Endothelial cell (in vitro differentiated cells): ENCODE results near the gene SF3A1. TPM values are rescaled to one million over a fixed set of nuclear protein-coding genes. Genes with fewer than 3 reads are reported as not detected.

ENCODE experiments used
- DNase-seq: peaks from one replicate; pipeline ENCODE4 v3.0.0; 2021; ENCODE audit warnings: low spot score
- H3K27ac Mint-ChIP-seq: one replicate; pipeline ENCODE4 v1.8.0; 2021; ENCODE audit warnings: mixed read lengths, inconsistent platforms; ENCODE audit not compliant: unreplicated experiment
- H3K27me3 Mint-ChIP-seq: one replicate; pipeline ENCODE4 v1.8.0; 2021; ENCODE audit warnings: mild to moderate bottlenecking, moderate library complexity, mixed read lengths, inconsistent platforms; ENCODE audit not compliant: unreplicated experiment
- H3K36me3 Mint-ChIP-seq: one replicate; pipeline ENCODE4 v1.8.0; 2021; ENCODE audit warnings: mild to moderate bottlenecking, low read depth, mixed read lengths, inconsistent platforms; ENCODE audit not compliant: unreplicated experiment
- H3K4me1 Mint-ChIP-seq: one replicate; pipeline ENCODE4 v1.8.0; 2021; ENCODE audit warnings: mild to moderate bottlenecking, mixed read lengths, inconsistent platforms; ENCODE audit not compliant: unreplicated experiment
- H3K4me3 Mint-ChIP-seq: one replicate; pipeline ENCODE4 v1.8.0; 2021; ENCODE audit warnings: mild to moderate bottlenecking, mixed read lengths, inconsistent platforms; ENCODE audit not compliant: unreplicated experiment
- H3K9me3 Mint-ChIP-seq: one replicate; pipeline ENCODE4 v1.8.0; 2021; ENCODE audit warnings: mixed read lengths, inconsistent platforms; ENCODE audit not compliant: unreplicated experiment
- CTCF ChIP-seq: fragments of 200-600 bp; sonication (generic); IDR thresholded peaks from one replicate; pipeline ENCODE4 v1.5.0; 2021; ENCODE audit warnings: antibody characterized with exemption; ENCODE audit not compliant: unreplicated experiment
- total RNA-seq: library from RNA; stranded (reverse); fragmentation: NEBNext Ultra II Directional; extraction: Animal tissue kit (Norgen Biotek cat#: 25700); gene quantifications from one replicate; pipeline ENCODE4 v1.2.1, GENCODE V29; 2021; ENCODE audit not compliant: unreplicated experiment

The SF3A1 gene
- total RNA-seq, 1 donor from 2014 or later: 139 TPM

- no peak for TF ChIP-seq CTCF
- Mint-ChIP-seq H3K4me1 (peaks cover 14% of the 10 kb centered on the region), H3K9me3 (no peaks in the 10 kb centered on the region), H3K4me3 (no peak overlapping the region), H3K27me3 (peaks cover 7% of the 10 kb centered on the region), H3K36me3 (peaks cover 12% of the 10 kb centered on the region), H3K27ac (no peak overlapping the region)
- no peak for DNase-seq
Observed at GRCh38 chr22:30328466-30329049, 28.1 kb downstream of the SF3A1 start.

- Mint-ChIP-seq H3K4me1 (peaks cover 14% of the 10 kb centered on the region), H3K36me3 (peaks cover 16% of the 10 kb centered on the region), H3K9me3 (no peaks in the 10 kb centered on the region), H3K4me3 (peak overlapping the region; percentile 85), H3K27ac (no peak overlapping the region), H3K27me3 (peaks cover 7% of the 10 kb centered on the region)
- no peak for TF ChIP-seq CTCF
- DNase-seq: no peak
Observed at GRCh38 chr22:30327864-30328345, 28.8 kb downstream of the SF3A1 start.

GRCh38 chr22:30326706-30327362 is 29.9 kb downstream of the SF3A1 start, which contains the start of gene TBC1D10A:
TSS of gene TBC1D10A (minus strand) at chr22:30326941. CDS start at chr22:30326881, 60 bp downstream.
- H3K27ac Mint-ChIP-seq: peak within 1 kb of the TSS; percentile 70
- H3K36me3 Mint-ChIP-seq: peaks cover 13% of the 10 kb centered on the region
- peaks cover 14% of the 10 kb centered on the region for H3K4me1 Mint-ChIP-seq
- TF ChIP-seq CTCF: no peak
- no peaks in the 10 kb centered on the region for H3K9me3 Mint-ChIP-seq
- peaks cover 7% of the 10 kb centered on the region for H3K27me3 Mint-ChIP-seq
- DNase-seq: peak; percentile 85
- peak within 1 kb of the TSS; percentile 85 for H3K4me3 Mint-ChIP-seq

GRCh38 chr22:30326255-30326705 is 30.4 kb downstream of the SF3A1 start:
- Mint-ChIP-seq H3K27ac (no peak overlapping the region), H3K4me3 (peak overlapping the region; percentile 84), H3K27me3 (peaks cover 7% of the 10 kb centered on the region), H3K4me1 (peaks cover 14% of the 10 kb centered on the region), H3K36me3 (peaks cover 13% of the 10 kb centered on the region), H3K9me3 (no peaks in the 10 kb centered on the region)
- no peak for TF ChIP-seq CTCF
- no peak for DNase-seq

GRCh38 chr22:30325724-30326254 is 30.9 kb downstream of the SF3A1 start:
- Mint-ChIP-seq H3K4me1 (peaks cover 14% of the 10 kb centered on the region), H3K27me3 (peaks cover 7% of the 10 kb centered on the region), H3K9me3 (no peaks in the 10 kb centered on the region), H3K27ac (no peak overlapping the region), H3K4me3 (peak overlapping the region; percentile 84), H3K36me3 (peaks cover 13% of the 10 kb centered on the region)
- TF ChIP-seq CTCF: no peak
- no peak for DNase-seq
